Measurements from ENCODE around the gene PITPNC1. TPM values are rescaled to one million over a fixed set of nuclear protein-coding genes. Genes with fewer than 3 reads are reported as not detected.

The PITPNC1 gene
- total RNA-seq, 4 donors from 2014 or later = 2.3 to 8.6 (median 4.3) TPM

GRCh38 chr17:67652433-67652832, 275.4 kb downstream of the PITPNC1 start:
- Histone ChIP-seq H3K4me3 (no peak overlapping the region), H3K36me3 (no peaks in the 10 kb centered on the region), H3K27me3 (no peaks in the 10 kb centered on the region), H3K4me1 (no peaks in the 10 kb centered on the region), H3K27ac (no peak overlapping the region), H3K9me3 (no peaks in the 10 kb centered on the region)
- intact Hi-C loops (cut with DNase I; ENCODE audit: low total_unique reads) = no loop called here
- no peak for ATAC-seq
- TF ChIP-seq POLR2A (IDR thresholded peaks at IDR 0.05) (no peak), CTCF (IDR thresholded peaks at IDR 0.05 in 4 of 5, conservative IDR thresholded peaks at IDR 0.05 in 1 of 5) (no peak)
- DNase-seq = no peak
- in situ Hi-C loops (cut with MboI; ENCODE audit: low sequenced_read_pairs in 4 of 4) = no loop called here

- Histone ChIP-seq H3K4me3 (no peak overlapping the region), H3K27me3 (no peaks in the 10 kb centered on the region), H3K9me3 (no peaks in the 10 kb centered on the region), H3K27ac (no peak overlapping the region), H3K4me1 (no peaks in the 10 kb centered on the region), H3K36me3 (no peaks in the 10 kb centered on the region)
- TF ChIP-seq POLR2A (IDR thresholded peaks at IDR 0.05) = no peak
- TF ChIP-seq CTCF (IDR thresholded peaks at IDR 0.05 in 4 of 5, conservative IDR thresholded peaks at IDR 0.05 in 1 of 5) = no peak
- no peak for ATAC-seq
- intact Hi-C loops (cut with DNase I; ENCODE audit: low total_unique reads) = no loop called here
- DNase-seq = no peak
- in situ Hi-C loops (cut with MboI; ENCODE audit: low sequenced_read_pairs in 4 of 4) = no loop called here
These were observed 278.5 kb downstream of the PITPNC1 start for GRCh38 chr17:67655478-67656148.

GRCh38 chr17:67656494-67657203, 279.6 kb downstream of the PITPNC1 start:
- Histone ChIP-seq H3K27ac (no peak overlapping the region), H3K27me3 (no peaks in the 10 kb centered on the region), H3K36me3 (no peaks in the 10 kb centered on the region), H3K4me3 (no peak overlapping the region), H3K9me3 (no peaks in the 10 kb centered on the region), H3K4me1 (no peaks in the 10 kb centered on the region)
- in situ Hi-C loops (cut with MboI; ENCODE audit: low sequenced_read_pairs in 4 of 4) = no loop called here
- TF ChIP-seq POLR2A (IDR thresholded peaks at IDR 0.05) = no peak
- no peak for TF ChIP-seq CTCF (IDR thresholded peaks at IDR 0.05 in 4 of 5, conservative IDR thresholded peaks at IDR 0.05 in 1 of 5)
- DNase-seq (no peak), ATAC-seq (no peak)
- intact Hi-C loops (cut with DNase I; ENCODE audit: low total_unique reads) = no loop called here

- TF ChIP-seq POLR2A (IDR thresholded peaks at IDR 0.05) = no peak
- no peak overlapping the region for H3K27ac ChIP-seq
- no peak for ATAC-seq
These were observed 280.5 kb downstream of the PITPNC1 start for GRCh38 chr17:67657596-67657995.

GRCh38 chr17:67658265-67658664, 281.2 kb downstream of the PITPNC1 start:
- in situ Hi-C loops (cut with MboI; ENCODE audit: low sequenced_read_pairs in 4 of 4) (no loop called here), intact Hi-C loops (cut with DNase I; ENCODE audit: low total_unique reads) (no loop called here)
- Histone ChIP-seq H3K4me1 (no peaks in the 10 kb centered on the region), H3K27ac (no peak overlapping the region), H3K27me3 (no peaks in the 10 kb centered on the region), H3K4me3 (no peak overlapping the region), H3K36me3 (no peaks in the 10 kb centered on the region), H3K9me3 (no peaks in the 10 kb centered on the region)
- no peak for ATAC-seq
- no peak for TF ChIP-seq POLR2A (IDR thresholded peaks at IDR 0.05)
- no peak for TF ChIP-seq CTCF (IDR thresholded peaks at IDR 0.05 in 4 of 5, conservative IDR thresholded peaks at IDR 0.05 in 1 of 5)
- no peak for DNase-seq

More at GRCh38 chr17:67657596-67657995, 280.5 kb downstream of the PITPNC1 start:
- DNase-seq = no peak
- in situ Hi-C loops (cut with MboI; ENCODE audit: low sequenced_read_pairs in 4 of 4) = no loop called here
- H3K4me1 ChIP-seq = no peaks in the 10 kb centered on the region
- intact Hi-C loops (cut with DNase I; ENCODE audit: low total_unique reads) = no loop called here
- H3K9me3 ChIP-seq = no peaks in the 10 kb centered on the region
- H3K4me3 ChIP-seq = no peak overlapping the region
- H3K27me3 ChIP-seq = no peaks in the 10 kb centered on the region
- H3K36me3 ChIP-seq = no peaks in the 10 kb centered on the region

All from gastrocnemius medialis (tissue), 4 donors.